ENCODE data around the gene RAB3GAP2.
"Not testable (repeated sequence)": the region's sequence is repeated elsewhere in the genome, so short reads cannot be mapped to it uniquely, and the experiment has no call there.

RAB3GAP2 gene

GRCh38 chr1:220217383-220217988 lies 54.8 kb downstream of the RAB3GAP2 start:
- H3K27me3 ChIP-seq (ENCODE audit: insufficient read depth, poor library complexity, severe bottlenecking) = no peaks in the 10 kb centered on the region
- DNase-seq (ENCODE audit: low read depth in 1 of 2, low spot score in 1 of 2) = no peak
- no peak overlapping the region for H3K27ac ChIP-seq (replicated peaks)
- TF ChIP-seq CTCF (IDR thresholded peaks at IDR 0.05; ENCODE audit: insufficient read depth, low read length) (peak; percentile 25), REST (IDR thresholded peaks at IDR 0.05; ENCODE audit: insufficient replicate concordance, low read depth) (no peak)
- H3K4me3 ChIP-seq (replicated peaks; ENCODE audit: insufficient read depth, low read length) = no peak overlapping the region

- H3K4me3 ChIP-seq (replicated peaks; ENCODE audit: insufficient read depth, low read length) = no peak overlapping the region
- no peaks in the 10 kb centered on the region for H3K27me3 ChIP-seq (ENCODE audit: insufficient read depth, poor library complexity, severe bottlenecking)
- TF ChIP-seq GABPA (IDR thresholded peaks at IDR 0.05; ENCODE audit: low read depth) = no peak
- TF ChIP-seq REST (IDR thresholded peaks at IDR 0.05; ENCODE audit: insufficient replicate concordance, low read depth) = no peak
- no peak for TF ChIP-seq POLR2AphosphoS5 (IDR thresholded peaks at IDR 0.05; ENCODE audit: low read depth)
- TF ChIP-seq SPI1 (IDR thresholded peaks at IDR 0.05; ENCODE audit: borderline replicate concordance, low read depth) = no peak
- TF ChIP-seq CTCF (IDR thresholded peaks at IDR 0.05; ENCODE audit: insufficient read depth, low read length) = no peak
- DNase-seq (ENCODE audit: low read depth in 1 of 2, low spot score in 1 of 2) = no peak
- H3K27ac ChIP-seq (replicated peaks) = no peak overlapping the region
Measured at GRCh38 chr1:220213382-220213983, 58.8 kb downstream of the RAB3GAP2 start.

- Histone ChIP-seq H3K27me3 (ENCODE audit: insufficient read depth, poor library complexity, severe bottlenecking) (no peaks in the 10 kb centered on the region), H3K27ac (replicated peaks) (no peak overlapping the region), H3K4me3 (replicated peaks; ENCODE audit: insufficient read depth, low read length) (no peak overlapping the region)
- no peak for TF ChIP-seq SPI1 (IDR thresholded peaks at IDR 0.05; ENCODE audit: borderline replicate concordance, low read depth)
- TF ChIP-seq GABPA (IDR thresholded peaks at IDR 0.05; ENCODE audit: low read depth) = no peak
- no peak for TF ChIP-seq POLR2AphosphoS5 (IDR thresholded peaks at IDR 0.05; ENCODE audit: low read depth)
- TF ChIP-seq CTCF (IDR thresholded peaks at IDR 0.05; ENCODE audit: insufficient read depth, low read length) = no peak
- no peak for TF ChIP-seq REST (IDR thresholded peaks at IDR 0.05; ENCODE audit: insufficient replicate concordance, low read depth)
- DNase-seq (ENCODE audit: low read depth in 1 of 2, low spot score in 1 of 2) = no peak
Measured at GRCh38 chr1:220207411-220207810, 64.8 kb downstream of the RAB3GAP2 start.

GRCh38 chr1:220204758-220205157 lies 67.5 kb downstream of the RAB3GAP2 start:
- H3K4me3 ChIP-seq (replicated peaks; ENCODE audit: insufficient read depth, low read length); H3K27ac ChIP-seq (replicated peaks); DNase-seq (ENCODE audit: low read depth in 1 of 2, low spot score in 1 of 2); H3K27me3 ChIP-seq (ENCODE audit: insufficient read depth, poor library complexity, severe bottlenecking): not testable (repeated sequence)
